Neural progenitor cell (in vitro differentiated cells): Measurements from ENCODE around the gene GGT7.

Experiments used
- CTCF ChIP-seq: fragments of 200-600 bp; sonication (generic); IDR thresholded peaks from 2 replicates; pipeline ENCODE4 v1.5.1; 2017; ENCODE audit warnings: antibody characterized with exemption, mild to moderate bottlenecking
- EZH2 ChIP-seq: fragments of 200-600 bp; sonication (generic); IDR thresholded peaks from 2 replicates; pipeline ENCODE4 v1.6.1; 2017; ENCODE audit warnings: antibody characterized with exemption, mild to moderate bottlenecking, moderate library complexity

GRCh38 chr20:34859367-34859766 lies 13.3 kb downstream of the GGT7 start:
- TF ChIP-seq CTCF (no peak), EZH2 (no peak)
